Measurements from ENCODE around the gene TRAF7. TPM values are rescaled to one million over a fixed set of nuclear protein-coding genes. Genes with fewer than 3 reads are reported as not detected.

Gene TRAF7
- total and polyA plus RNA-seq, 2 of the 13 experiments (the other 11 are each of a cell fraction or from before 2014, with no cell fraction given) = 47.9 to 65.6 TPM

DNA sequence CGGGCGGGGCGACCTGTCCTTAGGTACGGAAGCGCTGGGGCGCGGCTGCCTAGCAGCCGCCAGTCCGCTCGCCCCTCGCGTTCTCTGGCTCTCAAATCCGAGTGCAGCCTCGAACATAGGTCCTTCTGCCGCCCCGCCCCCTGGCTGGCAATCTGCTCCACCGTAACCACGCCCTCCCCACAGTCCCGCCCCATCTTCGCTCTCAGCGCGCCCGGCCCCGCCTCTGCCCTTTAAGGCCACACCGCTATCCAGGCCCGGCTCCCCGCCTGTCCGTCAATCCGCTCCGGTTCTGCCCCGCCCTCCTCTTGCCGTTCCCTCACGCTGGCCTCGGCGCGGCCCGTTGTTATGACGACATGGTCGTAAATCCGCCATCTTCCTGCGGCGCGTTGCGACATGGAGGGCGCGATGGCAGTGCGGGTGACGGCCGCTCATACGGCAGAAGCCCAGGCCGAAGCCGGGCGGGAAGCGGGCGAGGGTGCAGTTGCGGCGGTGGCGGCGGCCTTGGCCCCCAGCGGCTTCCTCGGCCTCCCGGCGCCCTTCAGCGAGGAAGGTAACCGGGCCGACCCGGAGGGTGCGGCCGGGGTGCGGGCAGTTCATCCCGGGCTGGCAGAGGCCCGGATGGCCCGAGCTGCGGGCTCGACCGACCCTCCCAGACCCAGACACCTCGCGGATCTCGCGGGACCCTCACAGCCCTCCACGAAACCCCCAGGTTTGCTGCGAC, 67.8 kb downstream of the TRAF7 start, which contains the start of gene E4F1 (continued):
- TF ChIP-seq GMEB1 (CRISPR knock-in tag; IDR thresholded peaks at IDR 0.05; ENCODE audit: borderline replicate concordance) = peak; percentile 95
- peak; percentile 37; the same call in 1 of the 2 replicates for TF ChIP-seq ZNF616 (CRISPR knock-in tag; IDR thresholded peaks at IDR 0.05; ENCODE audit: low read depth)
- no peak for TF ChIP-seq GABPA (IDR thresholded peaks at IDR 0.05; ENCODE audit: low read depth, low read length)
- peak; percentile 71 for TF ChIP-seq GABPA (CRISPR knock-in tag; IDR thresholded peaks at IDR 0.05; ENCODE audit: low read depth)
- peak; percentile 43; the same call in 1 of the 2 replicates for TF ChIP-seq RFXAP (CRISPR knock-in tag; IDR thresholded peaks at IDR 0.05; ENCODE audit: borderline replicate concordance)
- no peak for TF ChIP-seq ZNF446 (CRISPR knock-in tag; IDR thresholded peaks at IDR 0.05)
- no peak for TF ChIP-seq ZNF335 (CRISPR knock-in tag; IDR thresholded peaks at IDR 0.05)
- TF ChIP-seq MAFF (IDR thresholded peaks at IDR 0.05; ENCODE audit: low read depth, low read length) = no peak
- peak; percentile 88; the same call in 1 of the 2 replicates for TF ChIP-seq ZNF776 (CRISPR knock-in tag; IDR thresholded peaks at IDR 0.05)
- TF ChIP-seq ZNF296 (CRISPR knock-in tag; conservative IDR thresholded peaks at IDR 0.05) = no peak
- peak; percentile 86; the same call in 1 of the 2 replicates for TF ChIP-seq KDM5A (IDR thresholded peaks at IDR 0.05; ENCODE audit: borderline replicate concordance, low read length)
- no peak for TF ChIP-seq ZNF33A (CRISPR knock-in tag; IDR thresholded peaks at IDR 0.05; ENCODE audit: borderline replicate concordance)
- TF ChIP-seq MZF1 (CRISPR knock-in tag; IDR thresholded peaks at IDR 0.05; ENCODE audit: borderline replicate concordance) = 0 out of 2 replicates have a peak, but pooled peaks have one; percentile 13
- no peak for TF ChIP-seq TCF7 (IDR thresholded peaks at IDR 0.05; ENCODE audit: low read depth)
- TF ChIP-seq ERF (CRISPR knock-in tag; IDR thresholded peaks at IDR 0.05) = 0 out of 2 replicates have a peak, but pooled peaks have one; percentile 22
- no peak for TF ChIP-seq ZNF557 (CRISPR knock-in tag; IDR thresholded peaks at IDR 0.05)
- TF ChIP-seq GABPB1 (CRISPR knock-in tag; IDR thresholded peaks at IDR 0.05) = peak; percentile 93
- TF ChIP-seq BCLAF1 (IDR thresholded peaks at IDR 0.05) = no peak
- TF ChIP-seq CBX1 (IDR thresholded peaks at IDR 0.05; ENCODE audit: low read depth) = no peak
- no peak for TF ChIP-seq GPN1 (CRISPR knock-in tag; IDR thresholded peaks at IDR 0.05; ENCODE audit: borderline replicate concordance)
- TF ChIP-seq RELA (CRISPR knock-in tag; IDR thresholded peaks at IDR 0.05) = no peak
- 0 out of 2 replicates have a peak, but pooled peaks have one; percentile 30 for TF ChIP-seq ZNF891 (CRISPR knock-in tag; IDR thresholded peaks at IDR 0.05)
- no peak for TF ChIP-seq PTBP1 (IDR thresholded peaks at IDR 0.05; ENCODE audit: low read depth, low read length, poor library complexity, severe bottlenecking)
- TF ChIP-seq, protein P1, sequence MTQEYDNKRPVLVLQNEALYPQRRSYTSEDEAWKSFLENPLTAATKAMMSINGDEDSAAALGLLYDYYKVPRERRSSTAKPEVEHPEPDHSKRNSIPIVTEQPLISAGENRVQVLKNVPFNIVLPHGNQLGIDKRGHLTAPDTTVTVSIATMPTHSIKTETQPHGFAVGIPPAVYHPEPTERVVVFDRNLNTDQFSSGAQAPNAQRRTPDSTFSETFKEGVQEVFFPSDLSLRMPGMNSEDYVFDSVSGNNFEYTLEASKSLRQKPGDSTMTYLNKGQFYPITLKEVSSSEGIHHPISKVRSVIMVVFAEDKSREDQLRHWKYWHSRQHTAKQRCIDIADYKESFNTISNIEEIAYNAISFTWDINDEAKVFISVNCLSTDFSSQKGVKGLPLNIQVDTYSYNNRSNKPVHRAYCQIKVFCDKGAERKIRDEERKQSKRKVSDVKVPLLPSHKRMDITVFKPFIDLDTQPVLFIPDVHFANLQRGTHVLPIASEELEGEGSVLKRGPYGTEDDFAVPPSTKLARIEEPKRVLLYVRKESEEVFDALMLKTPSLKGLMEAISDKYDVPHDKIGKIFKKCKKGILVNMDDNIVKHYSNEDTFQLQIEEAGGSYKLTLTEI (CRISPR knock-in tag; conservative IDR thresholded peaks at IDR 0.05) = no peak
